ENCODE data around the gene AKR1E2.

Gene AKR1E2

DNA sequence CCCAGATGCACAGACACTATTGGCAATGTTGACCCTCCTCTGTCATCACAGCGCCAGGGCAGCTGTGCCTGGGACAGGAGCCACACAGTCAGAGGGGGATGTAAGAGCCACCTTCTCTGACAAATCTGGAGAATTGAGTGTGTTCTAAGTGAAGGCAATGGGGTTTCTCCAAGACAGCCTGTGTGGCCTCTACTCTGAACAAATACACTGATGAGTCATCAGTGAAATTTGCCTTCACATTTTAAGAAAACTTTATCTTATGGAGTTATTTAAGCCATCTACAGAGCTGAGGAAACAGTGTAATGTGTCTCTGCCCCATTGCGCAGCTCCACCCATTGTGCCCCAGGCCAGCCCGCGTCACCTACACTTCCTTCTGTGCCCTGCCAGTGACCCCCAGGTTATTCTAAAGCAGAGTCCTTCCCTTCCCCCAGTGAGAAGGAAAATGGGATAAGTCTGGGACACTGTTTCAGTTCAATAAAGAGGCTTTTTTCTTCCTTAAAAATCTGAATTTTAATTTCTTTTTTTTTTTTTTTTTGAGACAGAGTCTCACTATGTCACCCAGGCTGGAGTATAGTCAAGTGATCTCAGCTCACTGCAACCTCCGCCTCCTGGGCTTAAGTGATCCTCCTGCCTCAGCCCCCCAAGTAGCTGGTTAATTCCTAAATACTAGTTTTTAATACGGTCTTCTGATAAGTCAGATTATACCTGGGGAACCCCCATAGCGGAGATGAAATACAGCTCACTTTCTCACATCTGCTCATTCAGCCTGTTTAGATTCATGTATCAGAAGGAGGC lies 21.8 kb downstream of the AKR1E2 start:
- H3K27me3 ChIP-seq (ENCODE audit: control insufficient read depth, insufficient read depth, low read length) = no peaks in the 10 kb centered on the region
- H3K9ac ChIP-seq (ENCODE audit: low read length) = no peak overlapping the region
- peaks cover 4% of the 10 kb centered on the region for H3K4me1 ChIP-seq (ENCODE audit: control insufficient read depth, low read depth, low read length)
- no peak overlapping the region for H3K27ac ChIP-seq (ENCODE audit: low read length)
- no peak overlapping the region for H3K4me3 ChIP-seq (ENCODE audit: low read length)
- no peaks in the 10 kb centered on the region for H3K36me3 ChIP-seq (ENCODE audit: control insufficient read depth, low read depth, low read length)
- no peaks in the 10 kb centered on the region for H3K9me3 ChIP-seq (ENCODE audit: control insufficient read depth, low read depth, low read length)

DNA sequence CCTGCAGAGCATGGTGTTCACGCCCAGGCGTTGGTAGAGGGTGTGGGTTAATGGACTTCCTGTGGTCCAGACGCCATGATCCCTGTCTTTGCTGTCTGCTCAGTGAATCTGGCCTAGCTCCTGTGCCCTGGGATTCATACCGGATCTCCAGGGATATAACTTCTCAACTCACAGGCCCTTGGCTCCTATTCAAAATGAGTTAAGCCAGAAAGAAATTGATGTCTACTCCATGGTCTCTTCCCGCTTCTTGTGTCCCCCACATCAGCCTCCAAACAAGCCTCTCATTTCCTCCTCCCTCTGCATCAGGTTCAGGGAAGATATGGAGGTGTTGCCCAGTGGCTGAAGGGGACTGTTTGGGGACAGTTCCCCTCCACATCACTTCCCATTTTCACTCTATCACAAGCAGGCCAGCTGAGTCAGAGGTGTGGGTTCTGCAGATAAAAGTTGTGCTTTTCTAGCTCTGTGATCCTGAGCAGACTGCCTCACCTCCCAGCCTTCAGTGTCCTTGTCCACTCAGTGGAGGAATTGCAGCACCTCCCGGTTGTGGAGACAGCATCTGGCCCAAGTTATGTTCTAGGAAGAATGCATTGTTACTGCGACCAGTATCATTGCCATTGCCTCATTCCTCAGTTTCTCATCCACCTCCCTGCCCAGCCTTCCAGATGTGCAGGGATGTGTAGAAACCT lies 22.5 kb downstream of the AKR1E2 start:
- Histone ChIP-seq H3K27me3 (ENCODE audit: control insufficient read depth, insufficient read depth, low read length) (no peaks in the 10 kb centered on the region), H3K9ac (ENCODE audit: low read length) (no peak overlapping the region), H3K36me3 (ENCODE audit: control insufficient read depth, low read depth, low read length) (no peaks in the 10 kb centered on the region), H3K4me3 (ENCODE audit: low read length) (no peak overlapping the region), H3K4me1 (ENCODE audit: control insufficient read depth, low read depth, low read length) (peaks cover 4% of the 10 kb centered on the region), H3K9me3 (ENCODE audit: control insufficient read depth, low read depth, low read length) (no peaks in the 10 kb centered on the region), H3K27ac (ENCODE audit: low read length) (no peak overlapping the region)

GRCh38 chr10:4849042-4849402 lies 23.0 kb downstream of the AKR1E2 start:
- Histone ChIP-seq H3K36me3 (ENCODE audit: control insufficient read depth, low read depth, low read length) (no peaks in the 10 kb centered on the region), H3K9me3 (ENCODE audit: control insufficient read depth, low read depth, low read length) (no peaks in the 10 kb centered on the region), H3K27ac (ENCODE audit: low read length) (no peak overlapping the region), H3K4me3 (ENCODE audit: low read length) (no peak overlapping the region), H3K4me1 (ENCODE audit: control insufficient read depth, low read depth, low read length) (peaks cover 4% of the 10 kb centered on the region), H3K9ac (ENCODE audit: low read length) (no peak overlapping the region), H3K27me3 (ENCODE audit: control insufficient read depth, insufficient read depth, low read length) (no peaks in the 10 kb centered on the region)

DNA sequence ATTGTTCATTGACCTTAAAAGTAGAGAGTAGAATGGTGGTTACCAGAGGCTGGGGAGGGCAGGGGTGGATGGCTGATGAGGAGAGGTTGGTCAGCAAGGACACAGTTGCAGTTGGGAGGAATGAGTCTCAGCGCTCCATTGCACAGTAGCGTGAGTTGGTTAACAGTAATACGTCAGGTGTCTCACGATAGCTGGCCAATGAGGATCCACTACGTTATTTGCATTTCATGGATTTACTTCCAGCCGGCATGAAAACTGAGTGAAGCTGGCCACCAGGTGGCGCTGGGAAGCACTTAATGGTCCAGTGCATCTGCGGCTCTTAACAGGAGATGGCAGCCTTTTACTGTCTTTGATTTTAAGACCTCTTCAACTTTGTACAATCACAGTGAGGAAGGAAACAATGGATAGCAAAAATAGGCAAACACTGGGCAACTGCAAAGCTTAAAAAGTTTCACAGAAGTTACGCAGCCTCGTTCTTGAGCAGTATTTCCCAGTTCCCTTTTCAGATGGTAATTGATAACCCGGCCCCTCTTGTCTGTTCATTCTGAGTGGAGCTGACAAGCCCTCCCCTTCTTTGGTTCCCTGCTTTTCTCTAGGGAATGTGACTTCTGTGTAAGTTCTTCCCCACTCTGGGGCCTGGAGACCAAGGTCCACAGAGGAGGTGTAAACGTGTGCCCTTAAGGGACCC lies 23.7 kb downstream of the AKR1E2 start:
- Histone ChIP-seq H3K27me3 (ENCODE audit: control insufficient read depth, insufficient read depth, low read length) (no peaks in the 10 kb centered on the region), H3K27ac (ENCODE audit: low read length) (no peak overlapping the region), H3K4me1 (ENCODE audit: control insufficient read depth, low read depth, low read length) (peaks cover 4% of the 10 kb centered on the region), H3K9ac (ENCODE audit: low read length) (no peak overlapping the region), H3K9me3 (ENCODE audit: control insufficient read depth, low read depth, low read length) (no peaks in the 10 kb centered on the region), H3K36me3 (ENCODE audit: control insufficient read depth, low read depth, low read length) (no peaks in the 10 kb centered on the region), H3K4me3 (ENCODE audit: low read length) (peak overlapping the region; percentile 26)

- Histone ChIP-seq H3K9me3 (ENCODE audit: control insufficient read depth, low read depth, low read length) (no peaks in the 10 kb centered on the region), H3K27ac (ENCODE audit: low read length) (no peak overlapping the region), H3K4me1 (ENCODE audit: control insufficient read depth, low read depth, low read length) (peaks cover 4% of the 10 kb centered on the region), H3K27me3 (ENCODE audit: control insufficient read depth, insufficient read depth, low read length) (no peaks in the 10 kb centered on the region), H3K4me3 (ENCODE audit: low read length) (no peak overlapping the region), H3K9ac (ENCODE audit: low read length) (no peak overlapping the region), H3K36me3 (ENCODE audit: control insufficient read depth, low read depth, low read length) (no peaks in the 10 kb centered on the region)
Measured at GRCh38 chr10:4850397-4850796, 24.4 kb downstream of the AKR1E2 start.

DNA sequence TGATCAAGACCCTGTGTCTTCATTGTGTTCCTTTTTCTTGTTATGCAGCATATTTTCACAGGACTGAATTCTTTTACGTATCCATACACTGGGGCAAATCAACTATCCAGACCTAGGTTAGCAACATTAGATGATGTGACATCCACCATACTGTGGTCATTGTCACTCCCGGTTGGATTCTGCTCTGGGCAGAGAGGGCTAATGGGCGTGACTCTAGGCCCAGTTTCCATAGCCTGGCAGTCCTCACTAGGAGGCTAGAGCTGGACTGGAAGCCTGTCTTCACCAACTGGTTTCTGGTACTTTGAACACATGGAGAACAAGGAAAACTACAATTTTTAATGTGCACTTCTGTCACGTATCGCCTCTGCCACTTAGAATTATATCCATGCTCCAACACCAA lies 25.2 kb downstream of the AKR1E2 start:
- no peak overlapping the region for H3K4me3 ChIP-seq (ENCODE audit: low read length)
- no peak overlapping the region for H3K27ac ChIP-seq (ENCODE audit: low read length)
- no peaks in the 10 kb centered on the region for H3K9me3 ChIP-seq (ENCODE audit: control insufficient read depth, low read depth, low read length)
- peaks cover 4% of the 10 kb centered on the region for H3K4me1 ChIP-seq (ENCODE audit: control insufficient read depth, low read depth, low read length)
- no peak overlapping the region for H3K9ac ChIP-seq (ENCODE audit: low read length)
- no peaks in the 10 kb centered on the region for H3K36me3 ChIP-seq (ENCODE audit: control insufficient read depth, low read depth, low read length)
- no peaks in the 10 kb centered on the region for H3K27me3 ChIP-seq (ENCODE audit: control insufficient read depth, insufficient read depth, low read length)

DNA sequence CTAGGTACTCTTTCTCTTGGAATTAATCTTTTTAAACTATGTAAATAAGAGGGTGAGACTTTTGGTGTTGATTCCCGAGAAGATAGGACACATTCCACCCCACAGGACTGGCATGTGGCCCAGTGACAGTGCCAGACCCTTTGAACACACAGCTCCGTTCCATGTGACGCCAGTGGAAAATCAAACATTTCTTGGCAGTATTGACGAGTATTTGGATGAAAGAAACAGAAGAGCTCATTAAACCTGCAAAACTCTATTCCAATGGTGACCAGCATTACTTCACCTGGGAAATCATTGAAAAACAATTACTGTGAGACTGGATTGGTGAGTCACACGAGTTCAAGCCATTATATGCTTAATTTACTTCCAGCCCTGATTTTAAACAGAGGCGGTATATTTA lies 25.8 kb downstream of the AKR1E2 start:
- peaks cover 4% of the 10 kb centered on the region for H3K4me1 ChIP-seq (ENCODE audit: control insufficient read depth, low read depth, low read length)
- no peaks in the 10 kb centered on the region for H3K9me3 ChIP-seq (ENCODE audit: control insufficient read depth, low read depth, low read length)
- no peak overlapping the region for H3K27ac ChIP-seq (ENCODE audit: low read length)
- no peaks in the 10 kb centered on the region for H3K27me3 ChIP-seq (ENCODE audit: control insufficient read depth, insufficient read depth, low read length)
- H3K4me3 ChIP-seq (ENCODE audit: low read length) = no peak overlapping the region
- H3K9ac ChIP-seq (ENCODE audit: low read length) = no peak overlapping the region
- H3K36me3 ChIP-seq (ENCODE audit: control insufficient read depth, low read depth, low read length) = no peaks in the 10 kb centered on the region

DNA sequence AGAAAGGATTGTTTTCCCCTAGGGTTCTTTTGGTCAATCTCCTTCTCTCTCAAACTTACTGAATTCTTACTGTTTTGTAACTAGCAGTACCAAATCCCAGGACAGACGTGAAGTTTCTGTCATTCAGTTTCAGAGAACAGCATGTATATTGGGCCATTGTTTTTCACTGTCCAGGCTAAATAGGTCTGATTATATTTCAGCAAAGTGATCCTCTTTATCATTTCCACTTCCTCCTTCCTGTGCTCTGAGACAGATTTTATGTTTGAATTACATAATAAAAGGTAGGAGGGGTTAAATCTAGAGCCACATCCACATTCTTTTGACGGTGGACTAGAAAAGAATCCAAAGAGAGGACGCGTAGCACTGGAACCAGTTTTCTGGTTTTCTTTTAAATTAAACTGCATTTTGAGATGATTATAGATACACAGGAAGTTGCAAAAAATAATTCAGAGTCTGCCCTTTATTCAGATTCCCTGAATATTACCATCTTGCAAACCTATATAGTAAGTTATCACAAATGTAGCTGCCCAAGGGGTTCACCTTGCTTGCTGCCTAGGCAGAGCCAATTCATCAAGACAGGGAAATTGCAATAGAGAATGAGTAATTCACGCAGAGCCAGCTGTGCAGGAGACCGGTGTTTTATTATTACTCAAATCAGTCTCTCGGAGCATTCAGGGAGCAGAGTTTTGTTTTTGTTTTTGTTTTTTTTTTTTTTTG lies 40.1 kb downstream of the AKR1E2 start:
- Histone ChIP-seq H3K9ac (ENCODE audit: low read length) (no peak overlapping the region), H3K4me3 (ENCODE audit: low read length) (no peak overlapping the region), H3K27ac (ENCODE audit: low read length) (no peak overlapping the region), H3K27me3 (ENCODE audit: control insufficient read depth, insufficient read depth, low read length) (no peaks in the 10 kb centered on the region), H3K4me1 (ENCODE audit: control insufficient read depth, low read depth, low read length) (peaks cover 5% of the 10 kb centered on the region), H3K36me3 (ENCODE audit: control insufficient read depth, low read depth, low read length) (no peaks in the 10 kb centered on the region), H3K9me3 (ENCODE audit: control insufficient read depth, low read depth, low read length) (no peaks in the 10 kb centered on the region)

GRCh38 chr10:4867109-4867519 lies 41.1 kb downstream of the AKR1E2 start:
- peaks cover 6% of the 10 kb centered on the region for H3K4me1 ChIP-seq (ENCODE audit: control insufficient read depth, low read depth, low read length)

DNA sequence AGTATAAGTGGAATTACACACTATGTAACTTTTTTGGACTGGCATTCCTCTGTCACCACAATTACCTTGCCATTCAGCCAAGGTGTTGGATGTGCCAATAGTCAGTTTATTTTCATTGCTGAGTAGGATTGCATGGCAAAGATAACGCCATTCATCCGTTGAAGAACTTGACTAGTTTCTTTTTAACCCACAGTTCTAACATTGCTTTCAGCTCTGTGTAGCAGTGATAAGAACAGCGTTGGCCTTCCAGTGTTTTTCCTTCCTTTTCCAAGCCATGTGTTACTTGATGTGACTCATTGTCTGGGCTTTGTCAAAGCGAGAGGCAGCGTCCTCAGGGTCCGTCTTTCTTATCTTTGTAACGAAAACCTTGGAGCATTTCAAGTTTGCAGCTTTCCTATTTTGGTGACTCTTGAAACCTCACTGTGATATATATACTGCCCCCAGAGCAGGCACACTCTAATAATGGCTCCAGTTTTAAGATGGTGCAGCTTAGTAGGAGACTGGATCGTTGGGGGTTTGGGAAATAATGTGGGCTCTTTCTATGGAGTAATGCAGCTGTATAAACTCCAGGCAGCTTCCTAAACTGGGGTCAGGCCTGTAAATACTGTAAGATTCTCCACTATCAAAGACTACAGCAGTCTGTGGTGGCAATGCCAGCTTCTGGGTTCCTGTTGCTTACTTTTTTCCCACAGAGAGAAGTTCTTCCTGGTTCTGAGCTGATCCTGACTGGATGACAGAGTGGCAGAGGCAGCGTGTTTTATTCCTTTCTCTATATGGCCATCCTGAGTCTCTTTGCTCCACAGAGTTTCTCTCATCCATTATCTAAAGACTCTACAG lies 41.7 kb downstream of the AKR1E2 start:
- Histone ChIP-seq H3K4me1 (ENCODE audit: control insufficient read depth, low read depth, low read length) (peaks cover 6% of the 10 kb centered on the region), H3K9ac (ENCODE audit: low read length) (no peak overlapping the region), H3K9me3 (ENCODE audit: control insufficient read depth, low read depth, low read length) (no peaks in the 10 kb centered on the region), H3K27me3 (ENCODE audit: control insufficient read depth, insufficient read depth, low read length) (no peaks in the 10 kb centered on the region), H3K36me3 (ENCODE audit: control insufficient read depth, low read depth, low read length) (no peaks in the 10 kb centered on the region), H3K4me3 (ENCODE audit: low read length) (no peak overlapping the region), H3K27ac (ENCODE audit: low read length) (no peak overlapping the region)

More at GRCh38 chr10:4867109-4867519, 41.1 kb downstream of the AKR1E2 start:
- H3K9me3 ChIP-seq (ENCODE audit: control insufficient read depth, low read depth, low read length) = no peaks in the 10 kb centered on the region
- no peaks in the 10 kb centered on the region for H3K36me3 ChIP-seq (ENCODE audit: control insufficient read depth, low read depth, low read length)
- H3K27me3 ChIP-seq (ENCODE audit: control insufficient read depth, insufficient read depth, low read length) = no peaks in the 10 kb centered on the region
- H3K4me3 ChIP-seq (ENCODE audit: low read length) = no peak overlapping the region
- H3K9ac ChIP-seq (ENCODE audit: low read length) = no peak overlapping the region
- no peak overlapping the region for H3K27ac ChIP-seq (ENCODE audit: low read length)

- no peak overlapping the region for H3K9ac ChIP-seq (ENCODE audit: low read length)
- H3K9me3 ChIP-seq (ENCODE audit: control insufficient read depth, low read depth, low read length) = no peaks in the 10 kb centered on the region
- H3K27me3 ChIP-seq (ENCODE audit: control insufficient read depth, insufficient read depth, low read length) = no peaks in the 10 kb centered on the region
- H3K4me3 ChIP-seq (ENCODE audit: low read length) = no peak overlapping the region
- peaks cover 6% of the 10 kb centered on the region for H3K4me1 ChIP-seq (ENCODE audit: control insufficient read depth, low read depth, low read length)
- H3K27ac ChIP-seq (ENCODE audit: low read length) = no peak overlapping the region
- no peaks in the 10 kb centered on the region for H3K36me3 ChIP-seq (ENCODE audit: control insufficient read depth, low read depth, low read length)
Measured at GRCh38 chr10:4868357-4868657, 42.3 kb downstream of the AKR1E2 start.
